CD4-positive, alpha-beta memory T cell (primary cell): ENCODE measurements around the gene KRT38. TPM values are rescaled to one million over a fixed set of nuclear protein-coding genes. Genes with fewer than 3 reads are reported as not detected.

Source experiments
- CTCF ChIA-PET: fragments of 350-600 bp; sonication (Branson Sonifier 250); formaldehyde crosslinking; loops from one replicate; lab custom pipeline; 2021; ENCODE audit warnings: inconsistent platforms; ENCODE audit not compliant: partially characterized antibody; lab: Charles Lee
- POLR2A ChIA-PET: fragments of 350-600 bp; sonication (Branson Sonifier 250); formaldehyde crosslinking; loops from one replicate; lab custom pipeline; 2021; ENCODE audit not compliant: partially characterized antibody; lab: Charles Lee
- DNase-seq, 5 donors: peaks; one replicate each; pipeline versions ENCODE4 v3.0.0 to v3.0.0-alpha.2; 2020 to 2022; ENCODE audit warnings: mixed read lengths in 1 of 5
- H3K27ac ChIP-seq: one replicate; pipeline ENCODE4 v1.7.0; 2013; ENCODE audit warnings: low read depth, low read length
- H3K27me3 ChIP-seq: 2 replicates; pipeline ENCODE4 v1.7.0; 2013; ENCODE audit warnings: mild to moderate bottlenecking, low read length, moderate library complexity; ENCODE audit not compliant: insufficient read depth
- H3K36me3 ChIP-seq: 2 replicates; pipeline ENCODE4 v1.7.0; 2013; ENCODE audit warnings: mild to moderate bottlenecking, low read length, moderate library complexity; ENCODE audit not compliant: insufficient read depth
- H3K4me1 ChIP-seq: 2 replicates; pipeline ENCODE4 v1.7.0; 2013; ENCODE audit warnings: mild to moderate bottlenecking, low read length, moderate library complexity; ENCODE audit not compliant: insufficient read depth
- H3K4me3 ChIP-seq, 2 donors: one replicate each; pipeline ENCODE4 v1.7.0; 2013; ENCODE audit warnings: low read length in 2 of 2, mild to moderate bottlenecking in 1 of 2
- H3K9me3 ChIP-seq, 2 donors: one replicate each; pipeline ENCODE4 v1.7.0; 2013; ENCODE audit warnings: low read length in 2 of 2, control low read depth in 1 of 2; ENCODE audit not compliant: control insufficient read depth in 1 of 2
- H3K27ac Mint-ChIP-seq, 7 donors: one replicate each; pipeline ENCODE4 v1.8.0; 2020 to 2021; ENCODE audit warnings: mixed read lengths in 7 of 7, mild to moderate bottlenecking in 6 of 7, inconsistent platforms in 3 of 7, moderate library complexity in 3 of 7
- H3K27me3 Mint-ChIP-seq, 2 donors: one replicate each; pipeline ENCODE4 v1.8.0; 2020 to 2021; ENCODE audit warnings: mixed read lengths in 2 of 2
- H3K36me3 Mint-ChIP-seq, 2 donors: one replicate each; pipeline ENCODE4 v1.8.0; 2020 to 2021; ENCODE audit warnings: mixed read lengths in 2 of 2, inconsistent platforms in 1 of 2, mild to moderate bottlenecking in 1 of 2
- H3K4me1 Mint-ChIP-seq, 4 donors: one replicate each; pipeline ENCODE4 v1.8.0; 2020 to 2021; ENCODE audit warnings: mixed read lengths in 4 of 4, mild to moderate bottlenecking in 1 of 4
- H3K4me3 Mint-ChIP-seq, 8 donors: one replicate each; pipeline ENCODE4 v1.8.0; 2020 to 2021; ENCODE audit warnings: mixed read lengths in 8 of 8, mild to moderate bottlenecking in 7 of 8, moderate library complexity in 6 of 8, inconsistent platforms in 3 of 8
- H3K9me3 Mint-ChIP-seq, 8 donors: one replicate each; pipeline ENCODE4 v1.8.0; 2020 to 2021; ENCODE audit warnings: mixed read lengths in 8 of 8, mild to moderate bottlenecking in 5 of 8, inconsistent platforms in 3 of 8, moderate library complexity in 1 of 8
- intact Hi-C: fragments of 100-400 bp; cut with micrococcal nuclease; formaldehyde crosslinking; loops from one replicate; pipeline ENCODE4 v1.15.1; 2023
- polyA plus RNA-seq, 2 donors: library from polyadenylated mRNA; unstranded; fragments of 300-500 nt; fragmentation: Illumina TruSeq; gene quantifications; one replicate each; pipeline ENCODE4 v1.2.3, GENCODE V29; 2021
- total RNA-seq, 2 experiments: library from RNA; stranded (reverse); gene quantifications; one replicate each; pipeline ENCODE4 v1.2.3, GENCODE V29; 2021

Gene KRT38
- total and polyA plus RNA-seq, 4 experiments from 2014 or later: not detected

DNA sequence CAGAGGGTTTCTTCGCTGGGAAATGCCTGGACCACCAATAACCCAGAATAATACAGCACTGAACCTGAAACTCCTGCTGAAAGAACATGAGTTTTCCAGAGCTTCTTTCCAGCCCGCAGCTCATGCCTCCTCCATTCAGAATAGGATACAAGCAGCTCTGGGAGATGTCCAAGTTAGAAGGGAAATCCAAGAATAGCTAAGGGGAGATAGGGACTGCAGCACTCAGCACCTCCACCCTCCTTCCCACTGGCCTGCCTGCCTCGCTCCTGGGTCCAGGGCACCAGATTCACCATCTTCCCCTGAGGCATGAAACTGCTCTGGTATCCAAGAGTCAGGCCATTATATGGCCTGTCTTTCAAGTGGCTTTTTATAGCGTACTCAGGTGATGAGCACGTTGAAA lies 47.5 kb downstream of the KRT38 start:
- Mint-ChIP-seq H3K9me3 (peaks cover 0 to 4% (median 0%) of the 10 kb centered on the region in 8 donors), H3K27me3 (peaks cover 2 to 4% of the 10 kb centered on the region in 2 donors), H3K36me3 (peaks cover 0 to 2% of the 10 kb centered on the region in 2 donors), H3K27ac (no peak overlapping the region), H3K4me3 (no peak overlapping the region), H3K4me1 (peaks cover 0 to 3% (median 1%) of the 10 kb centered on the region in 4 donors)
- no peaks in the 10 kb centered on the region for H3K9me3 ChIP-seq
- DNase-seq: no peak
- CTCF ChIA-PET: no interaction called here
- POLR2A ChIA-PET: no interaction called here
- no peak overlapping the region for H3K4me3 ChIP-seq
- H3K27me3 ChIP-seq: no peaks in the 10 kb centered on the region
- H3K27ac ChIP-seq: no peak overlapping the region
- no peaks in the 10 kb centered on the region for H3K36me3 ChIP-seq
- H3K4me1 ChIP-seq: no peaks in the 10 kb centered on the region
- intact Hi-C loops: no loop called here

DNA sequence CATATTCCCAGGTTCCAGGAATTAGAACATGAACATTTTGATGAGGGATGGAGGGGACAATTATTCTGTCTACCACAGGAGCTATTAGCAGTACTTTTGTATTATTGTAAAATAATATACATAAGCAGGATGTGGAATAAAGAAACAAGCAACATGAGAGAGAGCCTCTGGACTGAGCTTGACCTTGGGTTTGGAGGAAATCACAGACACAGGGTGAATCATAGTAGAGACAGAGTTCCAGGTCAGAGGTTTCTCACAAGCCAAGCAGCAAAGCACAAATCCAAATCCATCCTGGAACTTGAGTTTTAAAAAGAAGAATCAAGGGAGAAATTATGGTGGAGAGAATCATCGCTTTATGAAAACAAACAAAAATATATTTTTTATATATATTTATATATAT lies 48.5 kb downstream of the KRT38 start:
- intact Hi-C loops: no loop called here
- POLR2A ChIA-PET: interaction anchor here (0.6 kb wide), 1 partner anchor 313 kb away, joined by 3 read pairs; no protein-coding TSS in a partner anchor
- no peak for DNase-seq
- Histone ChIP-seq H3K27me3 (no peaks in the 10 kb centered on the region), H3K27ac (no peak overlapping the region), H3K4me1 (no peaks in the 10 kb centered on the region), H3K36me3 (no peaks in the 10 kb centered on the region), H3K9me3 (no peaks in the 10 kb centered on the region), H3K4me3 (no peak overlapping the region)
- peaks cover 2 to 4% of the 10 kb centered on the region in 2 donors for H3K27me3 Mint-ChIP-seq
- H3K4me3 Mint-ChIP-seq: no peak overlapping the region
- H3K27ac Mint-ChIP-seq: peak overlapping the region in 1 of 7 donors; percentile 53
- H3K36me3 Mint-ChIP-seq: peaks cover 2% of the 10 kb centered on the region in 2 donors
- CTCF ChIA-PET: no interaction called here
- peaks cover 0 to 3% (median 1%) of the 10 kb centered on the region in 4 donors for H3K4me1 Mint-ChIP-seq
- peaks cover 0 to 10% (median 4%) of the 10 kb centered on the region in 8 donors for H3K9me3 Mint-ChIP-seq

DNA sequence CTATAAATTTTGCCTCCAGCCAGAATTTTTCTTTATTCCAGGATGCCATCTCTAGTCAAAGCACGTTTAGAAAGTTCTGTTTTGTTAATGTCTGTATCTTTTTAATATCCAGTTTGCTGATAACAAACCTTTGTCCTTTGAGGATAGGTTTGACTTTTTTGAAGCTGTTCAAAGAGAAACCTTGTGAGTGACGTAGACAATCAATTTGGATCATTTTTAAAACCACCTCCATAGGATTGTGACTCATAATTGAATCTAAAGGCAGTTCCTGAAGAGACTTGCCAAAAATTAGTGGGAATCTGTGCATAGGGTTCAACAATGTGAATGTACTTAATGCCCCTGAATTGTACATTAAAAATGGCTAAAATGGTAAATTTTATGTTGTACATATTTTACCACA lies 49.2 kb downstream of the KRT38 start:
- peaks cover 2 to 4% of the 10 kb centered on the region in 2 donors for H3K27me3 Mint-ChIP-seq
- peaks cover 0 to 3% (median 1%) of the 10 kb centered on the region in 4 donors for H3K4me1 Mint-ChIP-seq
- H3K4me3 Mint-ChIP-seq: no peak overlapping the region
- H3K27ac ChIP-seq: no peak overlapping the region
- intact Hi-C loops: no loop called here
- H3K27me3 ChIP-seq: no peaks in the 10 kb centered on the region
- DNase-seq: no peak
- no peaks in the 10 kb centered on the region for H3K9me3 ChIP-seq
- H3K27ac Mint-ChIP-seq: no peak overlapping the region
- POLR2A ChIA-PET: no interaction called here
- peaks cover 0 to 15% (median 10%) of the 10 kb centered on the region in 8 donors for H3K9me3 Mint-ChIP-seq
- CTCF ChIA-PET: interaction anchor here (1.2 to 1.9 kb wide), 2 partner anchors 8 to 92 kb away, joined by 3 to 4 read pairs; no protein-coding TSS in a partner anchor
- no peak overlapping the region for H3K4me3 ChIP-seq
- no peaks in the 10 kb centered on the region for H3K36me3 ChIP-seq
- peaks cover 2 to 6% of the 10 kb centered on the region in 2 donors for H3K36me3 Mint-ChIP-seq
- H3K4me1 ChIP-seq: no peaks in the 10 kb centered on the region

DNA sequence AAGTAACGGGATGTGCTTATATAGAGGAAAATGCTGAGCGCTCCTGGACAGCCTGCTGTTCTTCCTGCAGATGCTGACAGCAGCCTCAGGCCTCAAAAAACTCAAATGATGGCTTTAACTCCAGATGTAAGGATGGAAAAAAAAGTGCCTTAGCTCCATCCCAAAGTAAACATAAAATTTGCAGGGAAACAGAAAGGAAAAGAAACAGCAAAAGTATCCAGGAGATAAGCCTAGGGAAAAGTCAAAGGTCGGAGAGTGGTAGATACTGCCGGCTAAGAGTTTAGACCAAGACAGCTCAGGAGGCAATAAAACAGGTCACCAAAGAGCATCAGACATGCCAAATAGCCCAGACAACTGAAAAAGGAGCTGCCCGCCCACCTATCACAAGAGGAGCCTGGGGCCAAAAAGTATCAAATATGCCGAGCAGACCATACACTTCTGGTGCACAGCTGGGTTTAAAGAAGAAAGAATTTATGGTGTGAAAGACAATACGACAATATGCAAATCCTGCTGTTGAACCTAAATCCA lies 50.3 kb downstream of the KRT38 start:
- Histone ChIP-seq H3K4me1 (no peaks in the 10 kb centered on the region), H3K9me3 (no peaks in the 10 kb centered on the region), H3K27me3 (no peaks in the 10 kb centered on the region), H3K36me3 (no peaks in the 10 kb centered on the region), H3K27ac (no peak overlapping the region), H3K4me3 (no peak overlapping the region)
- no peak for DNase-seq
- intact Hi-C loops: no loop called here
- peaks cover 2 to 4% of the 10 kb centered on the region in 2 donors for H3K27me3 Mint-ChIP-seq
- H3K4me3 Mint-ChIP-seq: no peak overlapping the region
- peaks cover 2 to 7% of the 10 kb centered on the region in 2 donors for H3K36me3 Mint-ChIP-seq
- POLR2A ChIA-PET: no interaction called here
- CTCF ChIA-PET: interaction anchor here (1.2 to 1.9 kb wide), 2 partner anchors 9 to 93 kb away, joined by 3 to 4 read pairs; no protein-coding TSS in a partner anchor
- no peaks in the 10 kb centered on the region for H3K4me1 Mint-ChIP-seq
- no peak overlapping the region for H3K27ac Mint-ChIP-seq
- H3K9me3 Mint-ChIP-seq: peaks cover 0 to 21% (median 17%) of the 10 kb centered on the region in 8 donors

DNA sequence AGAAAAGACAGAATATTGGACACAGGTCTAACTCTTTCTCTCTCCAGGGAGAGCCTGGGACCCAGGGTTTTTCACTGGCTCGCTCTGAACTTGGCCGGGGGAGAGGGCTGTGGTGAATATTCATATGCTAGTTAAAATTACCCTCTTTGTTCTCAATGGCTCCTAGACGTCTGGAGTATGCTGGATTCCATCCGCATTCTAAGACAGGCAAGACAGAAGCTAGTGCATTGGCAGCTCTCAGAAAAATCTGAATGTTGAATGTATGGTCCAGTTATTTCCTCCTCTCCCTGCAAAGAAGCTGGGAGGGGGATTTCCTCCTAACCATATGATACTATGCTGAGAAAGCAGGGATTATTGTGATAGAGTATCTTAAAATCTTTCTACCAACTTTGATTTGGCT lies 53.1 kb downstream of the KRT38 start:
- H3K27ac ChIP-seq: no peak overlapping the region
- POLR2A ChIA-PET: no interaction called here
- H3K36me3 Mint-ChIP-seq: peaks cover 2 to 7% of the 10 kb centered on the region in 2 donors
- H3K27ac Mint-ChIP-seq: no peak overlapping the region
- peaks cover 2 to 4% of the 10 kb centered on the region in 2 donors for H3K27me3 Mint-ChIP-seq
- H3K4me1 ChIP-seq: no peaks in the 10 kb centered on the region
- intact Hi-C loops: no loop called here
- H3K4me3 Mint-ChIP-seq: no peak overlapping the region
- no peaks in the 10 kb centered on the region for H3K4me1 Mint-ChIP-seq
- CTCF ChIA-PET: no interaction called here
- no peaks in the 10 kb centered on the region for H3K9me3 ChIP-seq
- no peaks in the 10 kb centered on the region for H3K27me3 ChIP-seq
- H3K9me3 Mint-ChIP-seq: peaks cover 0 to 21% (median 18%) of the 10 kb centered on the region in 8 donors
- no peaks in the 10 kb centered on the region for H3K36me3 ChIP-seq
- H3K4me3 ChIP-seq: no peak overlapping the region
- no peak for DNase-seq

DNA sequence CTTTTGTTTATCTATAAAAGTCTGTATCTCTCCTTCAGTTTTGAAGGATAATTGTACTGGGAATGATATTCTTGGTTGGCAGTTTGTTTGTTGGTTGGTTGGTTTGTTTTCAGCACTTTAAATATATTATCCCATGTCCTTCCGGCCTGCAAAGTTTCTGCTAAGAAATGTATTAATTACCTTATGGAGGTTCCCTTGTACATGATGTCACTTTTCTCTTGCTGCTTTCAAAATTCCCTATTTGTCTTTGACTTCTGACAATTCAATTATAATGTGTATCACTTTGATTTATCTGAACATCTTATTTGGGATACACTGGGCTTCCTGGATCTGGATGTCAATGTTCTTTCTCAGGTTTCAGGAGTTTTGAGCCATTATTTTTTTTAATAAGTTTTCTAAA lies 54.6 kb downstream of the KRT38 start:
- H3K4me3 ChIP-seq: no peak overlapping the region

More for the DNA sequence above, 54.6 kb downstream of the KRT38 start:
- ChIA-PET POLR2A (no interaction called here), CTCF (no interaction called here)
- peaks cover 2 to 7% of the 10 kb centered on the region in 2 donors for H3K36me3 Mint-ChIP-seq
- no peak overlapping the region for H3K4me3 Mint-ChIP-seq
- Histone ChIP-seq H3K4me1 (no peaks in the 10 kb centered on the region), H3K27ac (no peak overlapping the region), H3K36me3 (no peaks in the 10 kb centered on the region), H3K9me3 (no peaks in the 10 kb centered on the region), H3K27me3 (no peaks in the 10 kb centered on the region)
- DNase-seq: no peak
- H3K27me3 Mint-ChIP-seq: peaks cover 0 to 2% of the 10 kb centered on the region in 2 donors
- peaks cover 0 to 21% (median 18%) of the 10 kb centered on the region in 8 donors for H3K9me3 Mint-ChIP-seq
- no peak overlapping the region for H3K27ac Mint-ChIP-seq
- intact Hi-C loops: no loop called here
- H3K4me1 Mint-ChIP-seq: no peaks in the 10 kb centered on the region
